Transverse colon (tissue), 4 donors: ENCODE data around the gene STK24. TPM values are rescaled to one million over a fixed set of nuclear protein-coding genes. Genes with fewer than 3 reads are reported as not detected.

ENCODE experiments used
- DNase-seq: peaks from one replicate; pipeline ENCODE4 v3.0.0-alpha.2; 2019
- H3K27ac ChIP-seq, 4 donors: fragments of 200-600 bp; sonication (generic); 2 replicates each; pipeline ENCODE4 v1.5.1; 2016 to 2018; ENCODE audit warnings: inconsistent platforms in 4 of 4
- H3K27me3 ChIP-seq: fragments of 200-600 bp; sonication (generic); 2 replicates; pipeline ENCODE4 v1.5.1; 2017; ENCODE audit warnings: inconsistent platforms
- H3K36me3 ChIP-seq, 4 donors: fragments of 200-600 bp; sonication (generic); 2 replicates each; pipeline ENCODE4 v1.5.1; 2017 to 2019; ENCODE audit warnings: inconsistent platforms in 4 of 4
- H3K4me1 ChIP-seq, 4 donors: fragments of 200-600 bp; sonication (generic); 2 replicates each; pipeline ENCODE4 v1.5.1; 2017 to 2020; ENCODE audit warnings: inconsistent platforms in 4 of 4
- H3K4me3 ChIP-seq, 4 donors: fragments of 200-600 bp; sonication (generic); 1 replicate in 1 of 4; 2 replicates in 3 of 4; pipeline versions ENCODE4 v1.5.1 to v1.6.1; 2017 to 2019; ENCODE audit warnings: inconsistent platforms in 4 of 4
- H3K9me3 ChIP-seq, 2 donors: fragments of 200-600 bp; sonication (generic); 2 replicates each; pipeline ENCODE4 v1.5.1; 2017 to 2019; ENCODE audit warnings: inconsistent platforms in 2 of 2
- CTCF ChIP-seq, 5 experiments: fragments of 200-600 bp in 3 of 5; fragments of 450-650 bp in 2 of 5; sonication (generic) in 3 of 5; IDR thresholded peaks; 1 replicate in 2 of 5; 2 replicates in 3 of 5; pipeline ENCODE4 v1.5.1; 2016 to 2017; ENCODE audit warnings: antibody characterized with exemption in 5 of 5, inconsistent platforms in 3 of 5, mild to moderate bottlenecking in 2 of 5, moderate library complexity in 1 of 5
- EP300 ChIP-seq: sonication (generic); formaldehyde crosslinking; IDR thresholded peaks from one replicate; pipeline ENCODE4 v1.6.1; 2017; ENCODE audit warnings: antibody characterized with exemption, low read depth
- POLR2A ChIP-seq: fragments of 450-650 bp; IDR thresholded peaks from one replicate; pipeline ENCODE4 v1.6.1; 2016; ENCODE audit warnings: antibody characterized with exemption, mild to moderate bottlenecking, moderate library complexity
- POLR2AphosphoS5 ChIP-seq, 3 donors: sonication (generic); formaldehyde crosslinking; IDR thresholded peaks; one replicate each; pipeline ENCODE4 v1.6.1; 2016; ENCODE audit warnings: antibody characterized with exemption in 3 of 3
- WGBS, 2 donors: methylation state at CpG; one replicate each; pipeline ENCODE4 v1.1.5; 2018; ENCODE audit warnings: low coverage in 1 of 2; 5-methylcytosine and 5-hydroxymethylcytosine counted together
- in situ Hi-C, 4 donors: fragments of 200-750 bp; cut with MboI; loops; one replicate each; pipeline versions ENCODE4 v1.15.0 to v1.15.1; 2017; ENCODE audit warnings: low sequenced_read_pairs in 3 of 4, low pct_ligation_motif_present in 1 of 4, low pct_unique_long_range_greater_than_20kb in 1 of 4
- intact Hi-C: fragments of 100-400 bp; cut with DNase I; formaldehyde crosslinking; loops from one replicate; pipeline ENCODE4 v1.15.1; 2023; ENCODE audit warnings: low total_unique reads
- total RNA-seq, 4 donors: library from RNA; depleted of rRNA; stranded (reverse); fragments of >200 nt; gene quantifications; one replicate each; pipeline ENCODE4 v1.1.0, GENCODE V29; 2016

The STK24 gene
- total RNA-seq, 4 donors from 2014 or later, result 87.2 to 152 (median 131) TPM

GRCh38 chr13:98406971-98407370 lies 169.9 kb downstream of the STK24 start:
- no peak overlapping the region for H3K27ac ChIP-seq
- in situ Hi-C loops (loop anchor here in 3 of 4 donors (25.0 kb wide), 2 partner anchors 270 to 545 kb away; partner anchors contain the start of gene FARP1 (in 2 of the 3)), intact Hi-C loops (no loop called here)
- peaks cover 0 to 2% (median 0%) of the 10 kb centered on the region in 4 donors for H3K36me3 ChIP-seq
- 91 to 92% methylated on average over 2 to 9 of the region's 9 CpGs for WGBS, 2 donors
- no peak for DNase-seq
- H3K4me3 ChIP-seq, result no peak overlapping the region
- no peaks in the 10 kb centered on the region for H3K27me3 ChIP-seq
- no peaks in the 10 kb centered on the region for H3K9me3 ChIP-seq
- TF ChIP-seq EP300 (no peak), POLR2A (no peak), POLR2AphosphoS5 (IDR thresholded peaks at IDR 0.05) (no peak), CTCF (IDR thresholded peaks at IDR 0.05) (no peak)
- peaks cover 0 to 17% (median 10%) of the 10 kb centered on the region in 4 donors for H3K4me1 ChIP-seq

GRCh38 chr13:98406427-98406826 lies 170.5 kb downstream of the STK24 start:
- peaks cover 0 to 2% (median 0%) of the 10 kb centered on the region in 4 donors for H3K36me3 ChIP-seq
- no peak overlapping the region for H3K4me3 ChIP-seq
- in situ Hi-C loops (loop anchor here in 3 of 4 donors (25.0 kb wide), 2 partner anchors 269 to 544 kb away; partner anchors contain the start of gene FARP1 (in 2 of the 3)), intact Hi-C loops (no loop called here)
- WGBS, 2 donors, result 76 to 93% methylated on average over 3 to 9 of the region's 9 CpGs
- no peak overlapping the region for H3K27ac ChIP-seq
- peaks cover 0 to 17% (median 10%) of the 10 kb centered on the region in 4 donors for H3K4me1 ChIP-seq
- H3K27me3 ChIP-seq, result no peaks in the 10 kb centered on the region
- no peak for TF ChIP-seq POLR2A
- TF ChIP-seq EP300, result no peak
- no peak for TF ChIP-seq POLR2AphosphoS5 (IDR thresholded peaks at IDR 0.05)
- TF ChIP-seq CTCF (IDR thresholded peaks at IDR 0.05), result no peak
- H3K9me3 ChIP-seq, result no peaks in the 10 kb centered on the region
- no peak for DNase-seq

GRCh38 chr13:98405690-98406344 lies 171.1 kb downstream of the STK24 start:
- Histone ChIP-seq H3K27ac (no peak overlapping the region), H3K27me3 (no peaks in the 10 kb centered on the region), H3K9me3 (no peaks in the 10 kb centered on the region), H3K4me3 (no peak overlapping the region), H3K4me1 (peaks cover 0 to 17% (median 10%) of the 10 kb centered on the region in 4 donors), H3K36me3 (no peaks in the 10 kb centered on the region)
- DNase-seq, result no peak
- WGBS, 2 donors, result 41 to 63% methylated on average over 5 to 8 of the region's 8 CpGs
- intact Hi-C loops (no loop called here), in situ Hi-C loops (loop anchor here in 3 of 4 donors (25.0 kb wide), 2 partner anchors 269 to 544 kb away; partner anchors contain the start of gene FARP1 (in 2 of the 3))
- TF ChIP-seq EP300, result no peak

GRCh38 chr13:98405107-98405571 lies 171.8 kb downstream of the STK24 start:
- 47 to 50% methylated on average over 2 to 7 of the region's 7 CpGs for WGBS, 2 donors
- no peak for DNase-seq
- TF ChIP-seq POLR2AphosphoS5 (IDR thresholded peaks at IDR 0.05) (no peak), EP300 (no peak), CTCF (IDR thresholded peaks at IDR 0.05) (no peak), POLR2A (no peak)
- Histone ChIP-seq H3K27ac (no peak overlapping the region), H3K4me3 (no peak overlapping the region), H3K4me1 (peaks cover 0 to 17% (median 10%) of the 10 kb centered on the region in 4 donors), H3K36me3 (no peaks in the 10 kb centered on the region), H3K27me3 (no peaks in the 10 kb centered on the region), H3K9me3 (no peaks in the 10 kb centered on the region)
- intact Hi-C loops, result no loop called here
- in situ Hi-C loops, result loop anchor here in 3 of 4 donors (25.0 kb wide), 2 partner anchors 268 to 543 kb away; partner anchors contain the start of gene FARP1 (in 2 of the 3)
